GM12865 (cell line): ENCODE measurements around the gene SOS1.

ENCODE experiments used
- DNase-seq: peaks from one replicate; pipeline ENCODE4 v3.0.0; 2010; ENCODE audit warnings: low read depth
- H3K4me3 ChIP-seq: 2 replicates; pipeline ENCODE4 v1.5.1; 2011; ENCODE audit warnings: mild to moderate bottlenecking, low read depth, low read length, control low read depth
- CTCF ChIP-seq: IDR thresholded peaks from 2 replicates; pipeline ENCODE4 v1.5.1; 2011; ENCODE audit warnings: low read length, control low read depth, low read depth, inconsistent platforms; ENCODE audit not compliant: insufficient read depth; ENCODE audit errors: missing control alignments

Gene SOS1

GRCh38 chr2:39027421-39027820 lies 93.4 kb downstream of the SOS1 start:
- DNase-seq, result no peak
- no peak for TF ChIP-seq CTCF
- H3K4me3 ChIP-seq, result no peak overlapping the region

- no peak for TF ChIP-seq CTCF
- no peak overlapping the region for H3K4me3 ChIP-seq
- no peak for DNase-seq
Observed at GRCh38 chr2:39024833-39025232, 96.0 kb downstream of the SOS1 start.

GRCh38 chr2:39023649-39024048 lies 97.2 kb downstream of the SOS1 start:
- H3K4me3 ChIP-seq, result no peak overlapping the region
- no peak for TF ChIP-seq CTCF

GRCh38 chr2:39022642-39023235 lies 98.1 kb downstream of the SOS1 start:
- TF ChIP-seq CTCF, result no peak
- no peak for DNase-seq
- no peak overlapping the region for H3K4me3 ChIP-seq

More at GRCh38 chr2:39023649-39024048, 97.2 kb downstream of the SOS1 start:
- DNase-seq, result no peak

GRCh38 chr2:39020383-39020782 lies 100.5 kb downstream of the SOS1 start:
- no peak overlapping the region for H3K4me3 ChIP-seq
- no peak for TF ChIP-seq CTCF
- DNase-seq, result no peak

- DNase-seq, result no peak
- H3K4me3 ChIP-seq, result no peak overlapping the region
- TF ChIP-seq CTCF, result no peak
Observed at GRCh38 chr2:39018638-39019037, 102.2 kb downstream of the SOS1 start.

GRCh38 chr2:39017334-39017733 lies 103.5 kb downstream of the SOS1 start:
- DNase-seq, result no peak
- H3K4me3 ChIP-seq, result no peak overlapping the region
- no peak for TF ChIP-seq CTCF
